CD14-positive monocyte (primary cell): ENCODE results near the gene MINK1. TPM values are rescaled to one million over a fixed set of nuclear protein-coding genes. Genes with fewer than 3 reads are reported as not detected.
A peak's percentile ranks its signal among the peaks of the same experiment; 100 is the strongest.

Experiments used
- DNase-seq, 3 donors: peaks; one replicate each; pipeline ENCODE4 v3.0.0-alpha.2; 2011 to 2022
- H2AFZ ChIP-seq: 2 replicates; pipeline ENCODE4 v1.6.0; 2012; ENCODE audit warnings: mild to moderate bottlenecking, low read depth, low read length, inconsistent platforms; ENCODE audit not compliant: insufficient read depth, poor library complexity, severe bottlenecking
- H3K27ac ChIP-seq, 2 donors: 1 replicate in 1 of 2; 2 replicates in 1 of 2; pipeline ENCODE4 v1.5.1; 2012 to 2013; ENCODE audit warnings: low read length in 2 of 2, control low read depth in 1 of 2, inconsistent platforms in 1 of 2, low read depth in 1 of 2, mild to moderate bottlenecking in 1 of 2
- H3K27me3 ChIP-seq, 2 donors: one replicate each; pipeline versions ENCODE4 v1.6.0 to v1.6.1; 2011 to 2013; ENCODE audit warnings: low read length in 2 of 2; ENCODE audit not compliant: control insufficient read depth in 2 of 2, insufficient read depth in 2 of 2
- H3K36me3 ChIP-seq, 2 donors: replicated peaks in 1 of 2; 1 replicate in 1 of 2; 2 replicates in 1 of 2; pipeline versions ENCODE4 v1.5.1 to v1.6.1; 2012 to 2013; ENCODE audit warnings: low read length in 2 of 2, control low read depth in 1 of 2, inconsistent platforms in 1 of 2, mild to moderate bottlenecking in 1 of 2; ENCODE audit not compliant: insufficient read depth in 2 of 2, control insufficient read depth in 1 of 2
- H3K4me1 ChIP-seq, 2 donors: 1 replicate in 1 of 2; 2 replicates in 1 of 2; pipeline versions ENCODE4 v1.5.1 to v1.6.1; 2012 to 2013; ENCODE audit warnings: low read length in 2 of 2, control low read depth in 1 of 2, inconsistent platforms in 1 of 2, mild to moderate bottlenecking in 1 of 2, moderate library complexity in 1 of 2; ENCODE audit not compliant: insufficient read depth in 2 of 2, control insufficient read depth in 1 of 2
- H3K4me2 ChIP-seq: replicated peaks from 2 replicates; pipeline ENCODE3; 2012; ENCODE audit warnings: low read length, moderate library complexity, mild to moderate bottlenecking; ENCODE audit not compliant: poor library complexity, severe bottlenecking; ENCODE audit errors: extremely low read depth
- H3K4me3 ChIP-seq, 3 experiments: fragments of 200-600 bp in 1 of 3; sonication (generic) in 1 of 3; replicated peaks in 1 of 3; 1 replicate in 2 of 3; 2 replicates in 1 of 3; pipeline ENCODE4 v1.5.1; 2011 to 2013; ENCODE audit warnings: low read length in 3 of 3, mild to moderate bottlenecking in 3 of 3, control low read depth in 2 of 3, low read depth in 2 of 3, inconsistent platforms in 1 of 3, moderate library complexity in 1 of 3
- H3K79me2 ChIP-seq: 2 replicates; pipeline ENCODE4 v1.6.0; 2012; ENCODE audit warnings: mild to moderate bottlenecking, control low read depth, inconsistent platforms, low read length, moderate library complexity; ENCODE audit not compliant: insufficient read depth
- H3K9ac ChIP-seq: 2 replicates; pipeline ENCODE4 v1.6.0; 2017; ENCODE audit warnings: low read length, mild to moderate bottlenecking; ENCODE audit not compliant: insufficient read depth, poor library complexity, severe bottlenecking
- H3K9me3 ChIP-seq, 2 donors: replicated peaks in 1 of 2; 1 replicate in 1 of 2; 2 replicates in 1 of 2; pipeline versions ENCODE4 v1.5.1 to v1.6.1; 2012 to 2013; ENCODE audit warnings: low read length in 2 of 2, control low read depth in 1 of 2; ENCODE audit not compliant: control insufficient read depth in 1 of 2, insufficient read depth in 1 of 2
- H4K20me1 ChIP-seq: 2 replicates; pipeline ENCODE4 v1.6.0; 2012; ENCODE audit warnings: mild to moderate bottlenecking, low read length, control low read depth, moderate library complexity; ENCODE audit not compliant: insufficient read depth
- H3K27ac Mint-ChIP-seq, 7 donors: one replicate each; pipeline ENCODE4 v1.8.0; 2020; ENCODE audit warnings: mild to moderate bottlenecking in 7 of 7, mixed read lengths in 7 of 7, moderate library complexity in 6 of 7, inconsistent platforms in 2 of 7
- H3K27me3 Mint-ChIP-seq, 3 donors: one replicate each; pipeline ENCODE4 v1.8.0; 2021 to 2022; ENCODE audit warnings: low read depth in 3 of 3, mild to moderate bottlenecking in 3 of 3, mixed read lengths in 3 of 3, moderate library complexity in 3 of 3, inconsistent platforms in 1 of 3
- H3K36me3 Mint-ChIP-seq, 2 donors: one replicate each; pipeline ENCODE4 v1.8.0; 2020; ENCODE audit warnings: mixed read lengths in 2 of 2, inconsistent platforms in 1 of 2, mild to moderate bottlenecking in 1 of 2
- H3K4me1 Mint-ChIP-seq: one replicate; pipeline ENCODE4 v1.8.0; 2020; ENCODE audit warnings: mild to moderate bottlenecking, mixed read lengths
- H3K4me3 Mint-ChIP-seq, 2 donors: one replicate each; pipeline ENCODE4 v1.8.0; 2020; ENCODE audit warnings: mild to moderate bottlenecking in 2 of 2, mixed read lengths in 2 of 2, moderate library complexity in 1 of 2
- H3K9me3 Mint-ChIP-seq, 7 donors: one replicate each; pipeline ENCODE4 v1.8.0; 2020 to 2022; ENCODE audit warnings: mixed read lengths in 7 of 7, mild to moderate bottlenecking in 6 of 7, moderate library complexity in 6 of 7, inconsistent platforms in 2 of 7
- WGBS: methylation state at CpG from one replicate; pipeline ENCODE4 v1.1.5; 2013; ENCODE audit warnings: missing lambda C conversion rate; ENCODE audit not compliant: insufficient coverage; 5-methylcytosine and 5-hydroxymethylcytosine counted together
- intact Hi-C, 2 donors: fragments of 100-400 bp; cut with micrococcal nuclease; formaldehyde crosslinking; loops; one replicate each; pipeline versions ENCODE4 v1.15.0 to v1.15.1; 2023
- polyA plus RNA-seq, 3 donors: library from polyadenylated mRNA; depleted of rRNA in 1 of 3; unstranded in 2 of 3; stranded (reverse) in 1 of 3; fragments of 300-500 nt in 2 of 3; fragments of >200 nt in 1 of 3; fragmentation: Illumina TruSeq in 2 of 3; gene quantifications; 1 replicate in 2 of 3; 2 replicates in 1 of 3; pipeline ENCODE4 v1.2.3, GENCODE V29; 2012 to 2021
- TF ChIP-seq, protein P1 (sequence below): fragments of 200-600 bp; IDR thresholded peaks from one replicate; pipeline ENCODE4 v1.8.0; 2022; ENCODE audit warnings: antibody characterized with exemption, mild to moderate bottlenecking

The MINK1 gene
- polyA plus RNA-seq, 3 donors: 3.2 to 159 (median 7.2) TPM

GRCh38 chr17:4880857-4881256 is 47.7 kb downstream of the MINK1 start:
- H4K20me1 ChIP-seq: peaks cover 4% of the 10 kb centered on the region
- no peak overlapping the region for H3K4me3 ChIP-seq
- H3K4me3 Mint-ChIP-seq: no peak overlapping the region
- peaks cover 34% of the 10 kb centered on the region for H3K4me1 Mint-ChIP-seq
- peaks cover 26 to 42% of the 10 kb centered on the region in 2 donors for H3K4me1 ChIP-seq
- intact Hi-C loops: loop anchor here (5.0 to 10.0 kb wide), 4 partner anchors 34 to 314 kb away; partner anchors contain the start of gene PLD2 (in 1 of the 2)
- WGBS: 98% methylated on average over 8 of the region's 15 CpGs
- peaks cover 1 to 6% (median 5%) of the 10 kb centered on the region in 3 donors for H3K27me3 Mint-ChIP-seq
- no peaks in the 10 kb centered on the region for H3K27me3 ChIP-seq
- H2AFZ ChIP-seq: no peak overlapping the region
- no peaks in the 10 kb centered on the region for H3K9me3 ChIP-seq
- H3K27ac Mint-ChIP-seq: peak overlapping the region in 1 of 7 donors; percentile 15
- TF ChIP-seq, protein P1, sequence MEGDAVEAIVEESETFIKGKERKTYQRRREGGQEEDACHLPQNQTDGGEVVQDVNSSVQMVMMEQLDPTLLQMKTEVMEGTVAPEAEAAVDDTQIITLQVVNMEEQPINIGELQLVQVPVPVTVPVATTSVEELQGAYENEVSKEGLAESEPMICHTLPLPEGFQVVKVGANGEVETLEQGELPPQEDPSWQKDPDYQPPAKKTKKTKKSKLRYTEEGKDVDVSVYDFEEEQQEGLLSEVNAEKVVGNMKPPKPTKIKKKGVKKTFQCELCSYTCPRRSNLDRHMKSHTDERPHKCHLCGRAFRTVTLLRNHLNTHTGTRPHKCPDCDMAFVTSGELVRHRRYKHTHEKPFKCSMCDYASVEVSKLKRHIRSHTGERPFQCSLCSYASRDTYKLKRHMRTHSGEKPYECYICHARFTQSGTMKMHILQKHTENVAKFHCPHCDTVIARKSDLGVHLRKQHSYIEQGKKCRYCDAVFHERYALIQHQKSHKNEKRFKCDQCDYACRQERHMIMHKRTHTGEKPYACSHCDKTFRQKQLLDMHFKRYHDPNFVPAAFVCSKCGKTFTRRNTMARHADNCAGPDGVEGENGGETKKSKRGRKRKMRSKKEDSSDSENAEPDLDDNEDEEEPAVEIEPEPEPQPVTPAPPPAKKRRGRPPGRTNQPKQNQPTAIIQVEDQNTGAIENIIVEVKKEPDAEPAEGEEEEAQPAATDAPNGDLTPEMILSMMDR: no peak
- H3K9me3 Mint-ChIP-seq: peaks cover 0 to 8% (median 0%) of the 10 kb centered on the region in 7 donors
- H3K36me3 Mint-ChIP-seq: peaks cover 66 to 76% of the 10 kb centered on the region in 2 donors
- H3K36me3 ChIP-seq: peaks cover 26 to 41% of the 10 kb centered on the region in 2 donors
- no peaks in the 10 kb centered on the region for H3K79me2 ChIP-seq
- H3K27ac ChIP-seq: no peak overlapping the region
- no peak overlapping the region for H3K4me2 ChIP-seq
- no peak overlapping the region for H3K9ac ChIP-seq
- no peak for DNase-seq

- TF ChIP-seq, protein P1: peak; percentile 92
- Histone ChIP-seq H3K9ac (no peak overlapping the region), H4K20me1 (peaks cover 4% of the 10 kb centered on the region), H3K4me1 (peaks cover 26 to 38% of the 10 kb centered on the region in 2 donors), H3K4me2 (no peak overlapping the region), H3K27me3 (no peaks in the 10 kb centered on the region), H2AFZ (no peak overlapping the region), H3K36me3 (peaks cover 37 to 52% of the 10 kb centered on the region in 2 donors), H3K9me3 (no peaks in the 10 kb centered on the region), H3K27ac (no peak overlapping the region), H3K79me2 (no peaks in the 10 kb centered on the region), H3K4me3 (no peak overlapping the region)
- Mint-ChIP-seq H3K4me3 (no peak overlapping the region), H3K27me3 (peaks cover 1 to 6% (median 5%) of the 10 kb centered on the region in 3 donors), H3K4me1 (peaks cover 33% of the 10 kb centered on the region), H3K36me3 (peaks cover 72 to 80% of the 10 kb centered on the region in 2 donors), H3K9me3 (peaks cover 0 to 8% (median 0%) of the 10 kb centered on the region in 7 donors), H3K27ac (peak overlapping the region in 2 of 7 donors; percentile 1 to 46)
- intact Hi-C loops: loop anchor here (5.0 to 10.0 kb wide), 4 partner anchors 35 to 315 kb away; partner anchors contain the start of gene PLD2 (in 1 of the 2)
- peak in 2 of 3 donors; percentile 41 to 54 for DNase-seq
- 71% methylated on average over 1 of the region's 9 CpGs for WGBS
Measured at GRCh38 chr17:4881761-4882555, 48.8 kb downstream of the MINK1 start.
